Central memory CD4-positive, alpha-beta T cell (primary cell): ENCODE results near the gene CIC.

Experiments
- DNase-seq: peaks from one replicate; pipeline ENCODE4 v3.0.0; 2022

The CIC gene

GRCh38 chr19:42290136-42290522 lies 21.1 kb downstream of the CIC start:
- DNase-seq = no peak

- peak; percentile 38 for DNase-seq
Measured at GRCh38 chr19:42290523-42291434, 21.7 kb downstream of the CIC start.

DNA sequence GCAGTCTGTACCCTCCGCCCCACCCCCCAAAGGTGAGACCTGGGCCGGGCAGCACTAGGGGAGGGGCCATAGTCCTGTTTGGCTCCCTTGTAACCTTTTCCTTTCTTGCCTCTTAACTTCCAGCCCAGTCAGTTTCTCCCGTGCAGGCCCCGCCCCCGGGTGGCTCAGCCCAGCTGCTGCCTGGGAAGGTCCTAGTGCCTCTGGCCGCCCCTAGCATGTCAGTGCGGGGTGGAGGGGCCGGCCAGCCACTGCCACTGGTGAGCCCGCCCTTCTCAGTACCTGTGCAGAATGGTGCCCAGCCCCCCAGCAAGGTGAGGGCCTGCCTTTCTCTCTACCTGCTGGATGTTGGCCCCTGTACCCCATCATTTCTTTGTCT lies 22.4 kb downstream of the CIC start:
- no peak for DNase-seq

DNA sequence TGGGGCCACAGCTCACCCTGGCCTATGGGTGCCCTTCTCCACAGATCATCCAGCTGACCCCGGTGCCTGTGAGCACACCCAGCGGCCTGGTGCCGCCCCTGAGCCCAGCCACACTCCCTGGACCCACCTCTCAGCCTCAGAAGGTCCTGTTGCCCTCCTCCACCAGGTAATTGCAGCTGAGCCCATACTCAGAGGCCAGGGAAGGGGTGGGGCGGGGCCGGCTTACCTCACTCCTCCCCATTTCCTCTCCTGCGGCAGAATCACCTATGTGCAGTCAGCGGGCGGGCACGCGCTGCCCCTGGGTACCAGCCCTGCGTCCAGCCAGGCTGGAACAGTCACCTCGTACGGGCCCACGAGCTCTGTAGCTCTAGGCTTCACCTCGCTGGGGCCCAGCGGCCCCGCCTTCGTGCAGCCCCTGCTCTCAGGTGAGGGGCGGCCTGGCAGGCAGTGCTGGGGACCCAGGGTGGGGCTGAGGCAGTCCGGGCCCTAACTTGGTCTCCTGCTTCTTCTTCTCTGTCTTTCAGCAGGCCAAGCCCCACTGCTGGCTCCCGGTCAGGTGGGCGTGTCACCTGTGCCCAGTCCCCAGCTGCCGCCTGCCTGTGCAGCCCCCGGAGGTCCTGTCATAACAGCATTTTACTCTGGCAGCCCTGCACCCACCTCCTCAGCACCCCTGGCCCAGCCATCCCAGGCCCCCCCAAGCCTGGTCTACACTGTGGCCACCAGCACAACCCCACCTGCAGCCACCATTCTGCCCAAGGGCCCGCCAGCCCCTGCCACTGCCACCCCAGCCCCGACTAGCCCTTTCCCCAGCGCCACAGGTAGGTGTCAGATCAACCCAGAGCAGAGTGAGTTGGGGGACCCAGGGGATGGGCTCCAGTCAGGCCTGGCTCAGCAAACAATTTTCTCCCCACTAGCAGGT lies 23.2 kb downstream of the CIC start:
- DNase-seq = no peak

GRCh38 chr19:42292963-42293362 lies 23.9 kb downstream of the CIC start:
- DNase-seq = no peak

DNA sequence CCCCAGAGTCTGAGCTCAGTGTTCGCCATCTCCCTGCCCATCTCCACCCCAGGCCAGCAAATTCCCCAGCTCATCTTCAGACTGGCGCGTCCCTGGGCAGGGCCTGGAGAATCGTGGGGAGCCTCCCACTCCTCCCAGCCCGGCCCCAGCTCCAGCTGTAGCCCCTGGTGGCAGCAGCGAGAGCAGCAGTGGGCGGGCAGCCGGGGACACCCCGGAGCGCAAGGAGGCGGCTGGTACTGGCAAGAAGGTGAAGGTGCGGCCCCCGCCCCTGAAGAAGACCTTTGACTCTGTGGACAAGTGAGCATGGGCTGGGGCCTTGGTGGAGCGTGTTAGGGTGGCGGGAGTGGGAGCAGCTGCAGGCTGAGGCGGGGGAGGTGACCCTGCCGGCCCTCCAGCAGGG lies 24.5 kb downstream of the CIC start:
- no peak for DNase-seq

- DNase-seq = no peak
Measured at GRCh38 chr19:42293948-42294347, 24.9 kb downstream of the CIC start.

DNA sequence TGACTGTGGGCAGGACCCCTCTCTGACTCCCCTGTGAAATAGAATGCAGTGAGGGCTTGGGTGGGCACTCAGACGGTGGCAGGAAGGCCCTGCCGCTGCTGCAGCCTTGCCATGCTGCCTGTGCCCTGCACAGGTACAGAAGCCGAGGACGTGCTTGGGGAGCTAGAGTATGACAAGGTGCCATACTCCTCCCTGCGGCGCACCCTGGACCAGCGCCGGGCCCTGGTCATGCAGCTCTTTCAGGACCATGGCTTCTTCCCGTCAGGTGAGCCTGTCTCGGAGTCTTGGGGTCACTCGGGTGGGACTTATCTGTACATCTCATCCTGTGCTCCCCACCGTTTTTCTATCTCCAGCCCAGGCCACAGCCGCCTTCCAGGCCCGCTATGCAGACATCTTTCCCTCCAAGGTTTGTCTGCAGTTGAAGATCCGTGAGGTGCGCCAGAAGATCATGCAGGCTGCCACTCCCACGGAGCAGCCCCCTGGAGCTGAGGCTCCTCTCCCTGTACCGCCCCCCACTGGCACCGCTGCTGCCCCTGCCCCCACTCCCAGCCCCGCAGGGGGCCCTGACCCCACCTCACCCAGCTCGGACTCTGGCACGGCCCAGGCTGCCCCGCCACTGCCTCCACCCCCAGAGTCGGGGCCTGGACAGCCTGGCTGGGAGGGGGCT lies 25.6 kb downstream of the CIC start:
- no peak for DNase-seq

DNA sequence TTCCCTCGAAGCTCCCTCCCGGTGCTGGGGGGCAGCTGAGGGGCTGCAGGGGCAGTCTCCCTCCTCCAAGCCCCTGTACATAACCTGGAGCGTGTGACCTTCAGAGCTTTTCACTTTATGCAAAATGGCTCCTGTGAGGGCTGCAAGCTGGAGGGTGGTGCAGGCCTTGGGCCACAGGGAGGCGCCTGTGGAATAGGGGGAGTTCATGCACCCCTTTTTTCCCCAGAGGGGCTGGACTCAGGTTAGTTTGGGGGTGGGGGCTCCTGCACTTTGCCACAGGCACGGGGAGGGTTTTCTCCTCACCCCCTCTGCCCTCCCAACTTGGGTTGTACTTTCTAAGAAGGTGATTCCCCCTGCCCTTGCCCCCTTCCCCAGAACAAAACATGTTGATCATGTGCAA lies 26.3 kb downstream of the CIC start:
- no peak for DNase-seq

- DNase-seq = peak; percentile 79
Measured at GRCh38 chr19:42295831-42296525, 26.9 kb downstream of the CIC start.

DNA sequence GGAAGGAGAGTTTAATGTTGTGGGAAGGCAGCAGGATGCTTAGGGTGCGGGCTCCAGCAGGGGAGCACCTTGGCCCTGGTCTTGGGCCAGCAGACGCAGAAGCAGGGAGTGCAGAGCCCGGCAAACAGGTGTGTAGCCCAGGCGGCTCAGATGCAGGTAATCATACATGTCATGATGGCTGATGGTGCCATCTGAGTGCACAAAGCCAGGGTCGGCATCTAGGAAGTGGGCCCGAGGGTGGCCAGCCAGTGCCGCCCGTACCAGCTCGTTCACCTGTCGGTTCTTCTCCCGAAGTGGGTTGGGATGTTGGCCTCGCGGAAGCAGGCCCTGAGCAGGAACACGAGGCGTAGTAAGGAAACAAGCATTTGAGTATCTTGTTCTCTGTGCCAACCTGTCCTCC lies 28.0 kb downstream of the CIC start:
- DNase-seq = no peak

DNA sequence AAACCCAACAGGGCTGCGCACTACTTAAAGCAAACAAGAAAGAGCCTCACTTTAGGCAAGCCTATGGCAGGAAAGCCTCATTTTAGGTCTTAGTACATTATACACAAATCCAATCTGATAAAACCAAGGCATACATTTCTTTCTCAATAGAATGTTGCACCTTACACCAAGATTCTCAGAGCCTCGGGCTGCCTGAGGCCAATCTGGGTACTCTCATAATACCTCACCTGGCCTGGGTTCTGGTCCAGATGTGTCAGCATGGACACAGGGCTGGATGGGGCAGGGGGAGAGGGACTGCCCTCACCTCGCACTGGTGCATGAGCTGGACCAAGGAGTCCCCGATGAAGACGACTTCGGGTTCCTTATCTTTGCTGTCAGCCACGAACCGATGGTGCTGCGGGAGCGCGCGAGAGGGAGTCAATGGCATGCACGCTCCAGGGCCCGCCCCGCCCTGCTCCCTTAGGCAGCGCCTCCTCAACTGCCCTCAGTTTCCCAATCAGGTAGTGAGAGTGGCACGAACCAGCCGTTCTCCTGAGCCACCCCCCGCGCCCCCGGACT lies 32.7 kb downstream of the CIC start, which contains the start of gene PRR19:
Gene PRR19, plus strand, starts transcription at position 487 of the 558 bp plus-strand sequence. CDS start 7,453 bp downstream, outside the sequence.
- DNase-seq = no peak

- DNase-seq = no peak
Measured at GRCh38 chr19:42303101-42303464, 34.0 kb downstream of the CIC start.

GRCh38 chr19:42303876-42304275 lies 34.8 kb downstream of the CIC start:
- no peak for DNase-seq

GRCh38 chr19:42306646-42307045 lies 37.6 kb downstream of the CIC start:
- DNase-seq = no peak

- no peak for DNase-seq
Measured at GRCh38 chr19:42309686-42310085, 40.6 kb downstream of the CIC start.

DNA sequence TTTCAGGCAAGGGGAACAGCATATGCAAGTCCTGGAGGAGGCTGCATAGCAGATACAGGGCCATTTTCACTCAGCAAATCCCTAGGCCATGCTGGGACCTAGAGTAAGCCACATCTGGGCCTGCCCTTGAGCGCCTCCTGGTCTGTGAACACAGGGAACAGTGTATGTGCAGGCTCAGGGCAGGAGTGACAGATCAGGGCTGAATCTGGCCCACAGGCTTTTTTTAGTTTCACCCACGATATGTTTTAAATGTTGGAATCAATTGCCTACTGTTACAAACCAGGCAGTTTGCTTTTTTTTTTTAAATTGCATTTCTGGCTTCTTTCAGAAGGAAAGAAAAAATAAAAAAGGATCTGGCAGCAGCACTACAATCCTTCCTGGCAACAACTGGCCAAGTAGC lies 42.6 kb downstream of the CIC start:
- DNase-seq = no peak

DNA sequence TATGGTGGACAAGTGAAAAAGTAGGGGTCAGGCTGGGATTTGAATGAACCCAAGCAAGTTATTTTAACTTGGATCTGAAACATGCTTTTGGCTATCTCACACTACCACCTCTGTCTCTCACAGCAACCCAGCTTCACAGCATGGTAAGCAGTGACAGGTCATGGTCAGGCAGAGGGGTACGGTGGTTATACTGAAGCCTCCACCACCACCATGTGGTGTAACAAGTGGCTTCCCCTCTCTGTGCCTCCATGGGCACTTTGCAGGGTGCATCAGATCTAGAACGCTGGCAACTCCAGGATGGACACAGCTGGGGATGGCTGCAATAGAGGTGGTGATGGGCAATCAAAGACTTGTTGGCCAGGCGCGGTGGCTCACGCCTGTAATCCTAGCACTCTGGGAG lies 43.3 kb downstream of the CIC start:
- no peak for DNase-seq

- DNase-seq = peak; percentile 13
Measured at GRCh38 chr19:42313096-42313839, 44.2 kb downstream of the CIC start, which contains the start of gene TMEM145. Gene TMEM145, plus strand, starts transcription at chr19:42313309. Its CDS starts 68 bp downstream, at chr19:42313377.

DNA sequence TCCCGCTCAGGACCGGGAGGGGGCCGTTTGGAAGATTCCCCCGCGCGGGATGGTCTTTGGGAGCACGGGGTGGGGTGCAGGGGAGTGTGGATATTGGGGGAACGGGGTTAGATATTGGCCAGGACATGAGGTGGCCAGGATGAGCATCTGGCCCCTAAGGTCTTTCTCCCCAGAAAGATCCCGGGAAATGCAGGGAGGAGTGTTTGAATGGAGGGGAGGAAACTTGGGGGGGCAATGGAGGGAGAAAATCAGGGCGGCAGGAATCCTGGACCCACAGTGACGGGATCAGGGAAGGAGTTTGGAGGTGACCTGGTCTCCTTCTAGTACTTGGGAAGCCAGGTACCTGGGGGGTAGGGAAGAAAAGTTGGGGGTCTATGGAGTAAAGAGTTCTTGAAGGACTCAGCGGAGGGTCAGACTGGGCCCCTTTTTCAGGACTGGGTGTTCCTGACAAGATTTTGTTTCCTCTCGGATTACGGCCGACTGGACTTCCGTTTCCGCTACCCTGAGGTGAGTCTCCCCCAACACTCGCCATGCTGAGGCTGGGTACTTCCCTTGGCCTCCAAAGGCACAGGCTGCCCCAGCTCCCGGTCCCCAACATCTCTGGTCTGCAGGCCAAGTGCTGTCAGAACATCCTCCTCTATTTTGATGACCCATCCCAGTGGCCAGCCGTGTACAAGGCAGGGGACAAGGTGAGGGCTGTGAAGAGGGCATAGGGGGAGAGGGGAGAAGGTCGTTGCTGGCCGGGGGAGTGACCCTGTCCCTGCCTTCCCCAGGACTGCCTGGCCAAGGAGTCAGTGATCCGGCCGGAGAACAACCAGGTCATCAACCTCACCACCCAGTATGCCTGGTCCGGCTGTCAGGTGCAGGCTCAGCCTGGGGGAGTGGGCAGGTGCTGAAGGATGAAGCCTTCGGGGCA lies 45.0 kb downstream of the CIC start:
- DNase-seq = no peak
